Endometrial microvascular endothelial cells (primary cell): ENCODE measurements around the gene LILRB4. TPM values are rescaled to one million over a fixed set of nuclear protein-coding genes. Genes with fewer than 3 reads are reported as not detected.
"Not testable (repeated sequence)": the region's sequence is repeated elsewhere in the genome, so short reads cannot be mapped to it uniquely, and the experiment has no call there.

Experiments used
- in situ Hi-C: cut with HindIII; loops from 2 replicates; pipeline ENCODE4 v1.10.0; 2017; ENCODE audit warnings: low sequenced_read_pairs, low pct_unique_long_range_greater_than_20kb; ENCODE audit errors: inconsistent ontology term
- total RNA-seq: library from RNA; depleted of rRNA; stranded (reverse); fragments of >200 nt; gene quantifications from one replicate; pipeline ENCODE4 v1.2.3, GENCODE V29; 2015; ENCODE audit errors: inconsistent ontology term

The LILRB4 gene
- total RNA-seq, 1 donor from 2014 or later, result not detected

GRCh38 chr19:54681596-54681995 lies 18.8 kb downstream of the LILRB4 start:
- in situ Hi-C loops, result not testable (repeated sequence)

DNA sequence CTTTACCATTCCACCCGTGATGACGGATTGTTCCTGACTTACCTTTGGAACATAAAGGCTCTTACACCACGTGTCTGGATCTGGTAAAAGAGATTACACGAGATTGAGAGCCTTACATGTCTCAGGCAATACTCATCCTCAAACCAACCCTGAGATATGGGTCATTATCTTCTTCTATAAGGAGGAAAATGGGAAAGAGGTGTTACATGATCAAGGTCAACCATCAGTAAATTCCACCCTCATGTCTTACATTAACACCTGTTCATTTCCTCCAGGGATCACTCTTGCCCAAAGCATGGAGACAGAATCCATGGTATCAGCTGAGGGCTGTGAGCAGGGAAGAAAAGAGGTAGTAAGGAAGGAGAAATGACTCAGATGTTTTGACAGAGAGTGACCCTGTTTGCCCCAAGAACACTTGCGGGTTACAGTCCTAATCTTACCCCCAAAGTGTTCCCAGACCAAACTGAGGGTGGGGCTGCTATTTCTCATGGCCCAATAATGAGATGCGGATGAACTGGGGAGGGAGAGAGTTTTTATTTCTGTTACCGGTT lies 19.6 kb downstream of the LILRB4 start:
- in situ Hi-C loops, result no loop called here

DNA sequence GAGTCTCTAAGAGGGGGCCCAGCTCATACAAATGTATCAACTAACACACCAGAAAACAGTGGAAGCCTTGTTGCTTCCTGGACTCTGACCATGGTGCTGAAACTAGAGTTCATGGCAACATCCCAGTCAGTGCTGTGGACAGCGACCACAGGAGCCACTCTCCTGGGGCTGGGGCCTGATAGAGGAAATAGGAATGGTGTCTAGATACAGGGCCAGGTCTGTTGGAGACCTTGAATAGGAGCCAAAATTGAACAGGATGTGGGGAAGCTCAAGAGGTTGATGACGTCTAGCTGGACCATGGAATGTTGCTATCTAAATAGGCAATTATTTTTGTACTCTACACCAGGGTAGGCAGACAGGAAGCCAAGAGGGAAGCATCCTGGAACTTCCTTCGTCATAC lies 21.7 kb downstream of the LILRB4 start:
- in situ Hi-C loops, result no loop called here

- in situ Hi-C loops, result no loop called here
Measured at GRCh38 chr19:54691582-54692297, 29.0 kb downstream of the LILRB4 start.

DNA sequence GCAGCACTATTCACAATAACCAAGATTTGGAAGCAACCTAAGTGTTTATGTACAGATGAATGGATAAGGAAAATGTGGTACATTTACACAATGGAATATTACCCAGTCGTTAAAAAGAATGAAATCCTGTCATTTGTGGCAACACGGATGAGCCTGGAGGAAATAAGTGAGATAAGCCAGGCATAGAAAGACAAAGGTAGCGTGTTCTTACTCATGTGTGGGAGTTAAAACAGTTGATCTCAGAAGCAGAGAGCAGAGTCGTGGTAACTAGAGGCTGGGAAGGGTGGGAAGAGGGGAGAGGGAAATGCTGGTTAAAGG lies 29.5 kb downstream of the LILRB4 start:
- in situ Hi-C loops, result no loop called here

DNA sequence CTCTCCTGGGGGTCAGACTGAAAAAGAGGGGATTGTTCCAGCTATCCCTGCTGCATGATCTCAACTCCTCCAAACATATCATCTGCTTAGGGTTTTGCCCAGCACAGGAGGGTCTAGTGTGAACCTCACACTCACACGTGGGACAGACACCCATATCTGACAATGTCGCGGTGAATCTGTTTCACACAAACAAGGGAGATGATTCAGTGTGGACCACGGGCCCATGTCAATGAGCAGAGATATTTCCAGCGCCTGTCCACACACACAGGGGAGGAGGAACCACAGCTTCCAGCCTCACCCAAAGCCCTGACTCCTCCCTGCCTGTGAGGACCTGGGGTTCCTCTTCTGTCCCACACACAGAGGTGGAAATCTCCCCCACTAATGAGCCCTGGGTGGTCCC lies 31.9 kb downstream of the LILRB4 start:
- in situ Hi-C loops, result no loop called here

- in situ Hi-C loops, result no loop called here
Measured at GRCh38 chr19:54696117-54696548, 33.3 kb downstream of the LILRB4 start.

DNA sequence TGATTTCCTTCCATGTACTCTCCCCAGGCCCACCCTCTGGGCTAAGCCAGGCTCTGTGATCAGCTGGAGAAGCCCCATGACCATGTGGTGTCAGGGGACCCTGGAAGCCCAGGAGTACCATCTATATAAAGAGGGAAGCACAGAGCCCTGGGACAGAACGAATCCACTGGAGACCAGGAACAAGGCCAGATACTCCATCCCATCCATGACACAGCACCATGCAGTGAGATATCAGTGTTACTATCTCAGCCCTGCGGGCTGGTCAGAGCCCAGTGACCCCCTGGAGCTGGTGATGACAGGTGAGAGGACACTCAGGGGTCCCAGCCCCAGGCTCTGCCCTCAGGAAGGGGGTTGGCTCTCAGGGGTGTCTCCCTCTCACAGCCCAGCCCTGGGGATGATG lies 34.0 kb downstream of the LILRB4 start:
- in situ Hi-C loops, result no loop called here

- in situ Hi-C loops, result not testable (repeated sequence)
Measured at GRCh38 chr19:54697716-54698115, 34.9 kb downstream of the LILRB4 start.

DNA sequence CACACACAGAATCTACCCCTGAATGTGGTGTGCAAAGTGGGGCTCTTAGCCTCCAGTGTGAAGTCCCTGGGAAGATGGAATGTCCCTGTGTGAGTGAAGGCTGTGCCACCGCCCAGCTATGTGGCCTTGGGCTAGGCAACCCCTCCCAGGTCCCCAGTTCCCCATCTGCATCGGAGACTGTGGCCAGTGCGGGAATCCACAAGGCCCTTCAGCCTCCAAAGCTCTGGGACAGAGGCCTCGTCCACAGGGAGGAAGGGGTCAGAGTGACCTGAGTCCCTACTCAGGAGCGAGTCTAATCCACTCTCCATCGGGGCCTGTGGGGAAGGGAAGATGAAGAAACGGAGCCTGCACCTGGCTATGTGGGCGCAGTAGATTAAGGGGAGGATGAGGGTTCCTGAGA lies 42.1 kb downstream of the LILRB4 start:
- in situ Hi-C loops, result no loop called here

DNA sequence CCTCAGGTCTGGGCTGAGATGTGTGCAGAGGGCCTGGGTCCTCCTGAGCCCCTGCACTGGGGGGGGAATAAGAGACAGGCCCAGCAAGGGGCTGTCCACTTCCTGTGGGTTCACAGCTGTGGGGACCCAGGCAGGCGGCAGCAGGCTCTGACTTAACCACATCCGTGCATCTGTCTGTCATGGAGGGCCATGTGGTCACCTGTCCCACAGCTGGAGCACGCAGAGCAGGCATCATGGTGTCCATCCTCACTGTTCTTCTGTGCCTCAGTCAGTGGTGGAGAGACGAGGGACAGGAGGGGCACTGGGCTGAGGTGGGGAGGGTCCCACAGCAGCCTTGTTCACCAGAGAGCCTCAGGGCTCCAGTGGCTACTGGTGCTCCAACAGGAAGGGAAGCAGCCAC lies 45.2 kb downstream of the LILRB4 start:
- in situ Hi-C loops, result no loop called here

DNA sequence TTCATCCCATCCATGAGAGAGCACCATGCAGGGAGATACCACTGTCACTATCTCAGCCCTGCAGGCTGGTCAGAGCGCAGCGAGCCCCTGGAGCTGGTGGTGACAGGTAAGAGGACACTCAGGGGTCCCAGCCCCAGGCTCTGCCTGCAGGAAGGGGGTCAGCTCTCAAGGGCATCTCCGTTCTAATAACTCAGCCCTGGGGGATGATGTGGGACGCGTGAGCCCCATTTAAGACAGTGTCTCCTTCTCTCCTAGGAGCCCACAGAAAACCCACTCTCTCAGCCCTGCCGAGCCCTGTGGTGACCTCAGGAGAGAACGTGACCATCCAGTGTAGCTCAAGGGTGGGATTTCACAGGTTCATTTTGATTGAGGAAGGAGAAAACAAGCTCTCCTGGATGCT lies 46.0 kb downstream of the LILRB4 start:
- in situ Hi-C loops, result no loop called here

DNA sequence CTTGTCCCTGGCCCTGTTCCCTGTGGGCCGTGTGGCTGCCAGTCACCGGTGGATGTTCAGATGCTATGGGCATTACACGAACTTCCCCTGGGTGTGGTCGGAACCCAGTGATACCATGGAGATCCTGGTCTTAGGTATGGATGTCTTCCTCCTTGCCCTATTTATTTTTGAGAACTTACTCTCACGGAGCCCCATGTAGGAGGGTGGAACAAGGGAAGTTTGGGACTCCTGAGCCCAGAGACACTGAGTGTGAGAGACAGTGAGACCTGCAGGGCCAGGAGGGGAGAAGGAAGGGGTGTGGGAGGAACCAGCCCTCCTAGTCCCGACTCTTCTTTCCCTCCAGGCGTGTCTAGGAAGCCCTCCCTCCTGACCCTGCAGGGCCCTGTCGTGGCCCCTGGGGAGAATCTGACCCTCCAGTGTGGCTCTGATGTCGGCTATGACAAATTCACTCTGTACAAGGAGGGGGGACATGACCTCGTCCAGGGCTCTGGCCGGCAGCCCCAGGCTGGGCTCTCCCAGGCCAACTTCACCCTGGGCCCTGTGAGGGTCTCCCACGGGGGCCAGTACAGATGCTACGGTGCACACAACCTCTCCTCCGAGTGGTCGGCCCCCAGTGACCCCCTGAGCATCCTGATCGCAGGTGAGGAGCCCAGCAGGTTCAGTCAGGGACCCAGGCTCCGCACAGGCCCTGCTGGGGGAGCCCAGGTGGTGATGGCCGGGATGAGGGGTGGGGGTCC lies 46.6 kb downstream of the LILRB4 start:
- in situ Hi-C loops, result no loop called here

DNA sequence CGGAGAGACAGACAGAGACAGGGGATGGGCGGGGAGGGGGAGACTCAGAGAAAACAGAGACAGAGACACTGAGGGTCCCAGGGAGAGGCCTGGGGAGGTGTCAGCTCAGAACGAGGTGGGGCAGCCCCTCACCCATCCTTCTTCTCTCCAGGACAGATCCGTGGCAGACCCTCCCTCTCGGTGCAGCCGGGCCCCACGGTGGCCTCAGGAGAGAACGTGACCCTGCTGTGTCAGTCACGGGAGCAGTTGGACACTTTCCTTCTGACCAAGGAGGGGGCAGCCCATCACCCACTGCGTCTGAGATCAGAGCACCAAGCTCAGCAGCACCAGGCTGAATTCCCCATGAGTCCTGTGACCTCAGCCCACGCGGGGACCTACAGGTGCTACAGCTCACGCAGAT lies 47.2 kb downstream of the LILRB4 start:
- in situ Hi-C loops, result not testable (repeated sequence)

Other genes starting within 250 kb of the LILRB4 start
- gene TTYH1, start 247.5 kb upstream of the LILRB4 start, total RNA-seq, result not detected
- gene LENG8, start 213.8 kb upstream of the LILRB4 start, total RNA-seq, result 32.3 TPM
- gene LENG9, start 199.2 kb upstream of the LILRB4 start, total RNA-seq, result 4.4 TPM
- 19.9 TPM for gene CDC42EP5, start 189.7 kb upstream of the LILRB4 start, total RNA-seq
- gene LAIR2, start 160.2 kb upstream of the LILRB4 start, total RNA-seq, result not detected
- gene LILRA2, start 89.2 kb upstream of the LILRB4 start, total RNA-seq, result not detected
- not detected for gene LILRA1, start 69.4 kb upstream of the LILRB4 start, total RNA-seq
- gene LILRB1, start 32.5 kb upstream of the LILRB4 start, total RNA-seq, result not detected
- gene KIR3DL3, start 61.5 kb downstream of the LILRB4 start, total RNA-seq, result not detected
- not detected for gene KIR2DL3, start 75.5 kb downstream of the LILRB4 start, total RNA-seq
- gene KIR2DL1, start 106.8 kb downstream of the LILRB4 start, total RNA-seq, result not detected
- gene KIR2DL4, start 140.6 kb downstream of the LILRB4 start, total RNA-seq, result not detected
- gene KIR3DL1, start 153.5 kb downstream of the LILRB4 start, total RNA-seq, result not detected
- gene KIR2DS4, start 169.7 kb downstream of the LILRB4 start, total RNA-seq, result not detected
- gene KIR3DL2, start 187.5 kb downstream of the LILRB4 start, total RNA-seq, result not detected
- gene FCAR, start 211.2 kb downstream of the LILRB4 start, total RNA-seq, result not detected
- gene NCR1, start 243.2 kb downstream of the LILRB4 start, total RNA-seq, result not detected